OCI-LY7 (cell line): Measurements from ENCODE around the gene MROH2A. TPM values are rescaled to one million over a fixed set of nuclear protein-coding genes. Genes with fewer than 3 reads are reported as not detected.

Source experiments
- BruUV-seq: library from RNA; stranded (reverse); fragments of 400-500 nt; replicated peaks from 2 replicates; lab custom pipeline; 2021; lab: Mats Ljungman, UMichigan
- CTCF ChIA-PET: fragments of 300-600 bp; sonication (Branson Sonifier 250); formaldehyde crosslinking; loops from one replicate; lab custom pipeline; 2022; ENCODE audit warnings: antibody characterized with exemption; ENCODE audit not compliant: unreplicated experiment; lab: Charles Lee
- POLR2A ChIA-PET: fragments of 300-600 bp; sonication (Branson Sonifier 250); formaldehyde crosslinking; loops from one replicate; lab custom pipeline; 2022; ENCODE audit warnings: antibody characterized with exemption; lab: Charles Lee
- DNase-seq: peaks from one replicate; pipeline ENCODE4 v3.0.0-alpha.2; 2015; ENCODE audit warnings: low spot score
- H2AFZ ChIP-seq: fragments of 200-600 bp; sonication (generic), shearing (Covaris generic); 2 replicates; pipeline ENCODE4 v1.6.1; 2014; ENCODE audit warnings: mild to moderate bottlenecking, antibody characterized with exemption, low read length, moderate library complexity
- H3K27ac ChIP-seq: fragments of 200-600 bp; sonication (generic); 2 replicates; pipeline ENCODE4 v1.5.1; 2014; ENCODE audit warnings: mixed run types, low read depth, mild to moderate bottlenecking, moderate library complexity, low read length, inconsistent platforms; ENCODE audit not compliant: poor library complexity, severe bottlenecking
- H3K36me3 ChIP-seq: fragments of 200-600 bp; sonication (generic); 2 replicates; pipeline ENCODE4 v1.6.1; 2014; ENCODE audit warnings: mild to moderate bottlenecking, antibody characterized with exemption, low read length, moderate library complexity, mixed read lengths; ENCODE audit not compliant: insufficient read depth
- H3K4me1 ChIP-seq: fragments of 200-600 bp; sonication (generic); 2 replicates; pipeline ENCODE4 v1.5.1; 2014; ENCODE audit warnings: mild to moderate bottlenecking, low read length; ENCODE audit not compliant: insufficient read depth, poor library complexity, severe bottlenecking
- H3K4me2 ChIP-seq: fragments of 200-600 bp; sonication (generic); 2 replicates; pipeline ENCODE4 v1.6.1; 2014; ENCODE audit warnings: mild to moderate bottlenecking, low read length
- H3K4me3 ChIP-seq: fragments of 200-600 bp; sonication (generic); 2 replicates; pipeline ENCODE4 v1.5.1; 2014; ENCODE audit warnings: mild to moderate bottlenecking, low read depth, low read length; ENCODE audit not compliant: poor library complexity, severe bottlenecking
- H3K79me2 ChIP-seq: fragments of 200-600 bp; sonication (generic); 2 replicates; pipeline ENCODE4 v1.6.1; 2016; ENCODE audit warnings: low read depth, mild to moderate bottlenecking, low read length, moderate library complexity, mixed read lengths; ENCODE audit not compliant: insufficient read depth
- H3K9me2 ChIP-seq: fragments of 200-600 bp; sonication (generic); 2 replicates; pipeline ENCODE4 v1.6.1; 2016; ENCODE audit warnings: mild to moderate bottlenecking, low read length, mixed read lengths; ENCODE audit not compliant: insufficient read depth
- H3K9me3 ChIP-seq: fragments of 200-600 bp; sonication (generic); 2 replicates; pipeline ENCODE4 v1.6.1; 2014; ENCODE audit warnings: mild to moderate bottlenecking, mixed run types, low read length, mixed read lengths
- H4K20me1 ChIP-seq: fragments of 200-600 bp; sonication (generic); 2 replicates; pipeline ENCODE4 v1.6.1; 2014; ENCODE audit warnings: mild to moderate bottlenecking, antibody characterized with exemption, low read length, moderate library complexity, mixed read lengths; ENCODE audit not compliant: insufficient read depth
- CTCF ChIP-seq: fragments of 200-600 bp; sonication (generic); conservative IDR thresholded peaks from 2 replicates; pipeline ENCODE4 v1.5.1; 2014; ENCODE audit warnings: mild to moderate bottlenecking, antibody characterized with exemption, low read length, moderate library complexity, mixed read lengths
- EZH2phosphoT487 ChIP-seq: fragments of 200-600 bp; sonication (generic); IDR thresholded peaks from 2 replicates; pipeline ENCODE4 v1.6.1; 2018; ENCODE audit warnings: low read depth, borderline replicate concordance, mild to moderate bottlenecking, mixed run types, antibody characterized with exemption, low read length, moderate library complexity, mixed read lengths
- intact Hi-C: fragments of 100-400 bp; cut with micrococcal nuclease; formaldehyde crosslinking; loops from one replicate; pipeline ENCODE4 v1.10.0; 2022; ENCODE audit not compliant: unreplicated experiment
- total RNA-seq, 2 experiments: library from RNA; depleted of rRNA in 1 of 2; stranded (reverse); fragments of >200 nt in 1 of 2; shearing (Covaris generic) in 1 of 2; gene quantifications; 2 replicates each; pipeline ENCODE4 v1.2.3, GENCODE V29; 2014 to 2022

MROH2A gene
- total RNA-seq, 2 experiments from 2014 or later = not detected

DNA sequence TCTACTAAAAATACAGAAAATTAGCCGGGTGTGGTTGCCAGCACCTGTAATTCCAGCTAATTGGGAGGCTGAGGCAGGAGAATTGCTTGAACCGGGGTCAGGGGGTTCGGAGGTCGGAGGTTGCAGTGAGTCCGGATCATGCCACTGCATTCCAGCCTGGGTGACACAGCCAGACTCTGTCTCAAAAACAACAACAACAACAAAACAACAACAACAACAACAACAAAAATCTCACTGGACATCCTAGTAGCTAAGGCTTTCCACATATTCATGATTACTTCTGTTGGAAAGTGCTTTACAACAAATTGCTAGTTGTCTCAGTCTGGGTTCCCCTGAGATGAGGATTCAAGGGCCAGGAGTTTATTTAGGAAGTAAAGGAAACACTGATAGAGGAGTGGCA lies 4.3 kb upstream of the MROH2A start:
- DNase-seq = no peak
- no peaks in the 10 kb centered on the region for H3K36me3 ChIP-seq
- intact Hi-C loops = no loop called here
- BruUV-seq = no TSS peak
- H2AFZ ChIP-seq = no peak overlapping the region
- H3K9me2 ChIP-seq = no peaks in the 10 kb centered on the region
- TF ChIP-seq EZH2phosphoT487 (no peak), CTCF (no peak)
- H3K4me3 ChIP-seq = no peak overlapping the region
- H3K9me3 ChIP-seq = no peaks in the 10 kb centered on the region
- H3K79me2 ChIP-seq = no peaks in the 10 kb centered on the region
- no peaks in the 10 kb centered on the region for H3K4me1 ChIP-seq
- H4K20me1 ChIP-seq = no peaks in the 10 kb centered on the region
- POLR2A ChIA-PET = no interaction called here
- no peak overlapping the region for H3K27ac ChIP-seq
- H3K4me2 ChIP-seq = no peak overlapping the region
- CTCF ChIA-PET = no interaction called here

DNA sequence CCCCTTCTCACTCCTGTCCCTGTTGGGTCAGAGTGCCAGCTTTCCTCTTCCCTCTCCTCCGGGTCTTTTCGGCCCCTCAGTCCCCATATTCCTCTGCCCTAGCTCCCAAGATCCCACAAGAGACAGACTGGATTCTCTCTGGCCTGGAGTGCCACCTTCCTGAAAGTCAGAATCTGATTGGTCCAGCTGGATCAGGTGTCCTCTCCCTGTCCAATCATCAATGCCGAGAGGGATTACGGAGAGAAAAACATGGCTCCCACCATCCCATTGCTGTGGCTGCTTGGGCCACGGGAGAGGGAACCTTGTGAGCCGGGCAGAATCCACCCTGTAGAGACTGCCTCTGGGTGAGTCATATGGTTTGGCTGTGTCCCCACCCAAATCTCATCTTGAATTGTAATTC lies 2.7 kb upstream of the MROH2A start:
- DNase-seq = no peak
- intact Hi-C loops = no loop called here
- BruUV-seq = no TSS peak
- Histone ChIP-seq H3K79me2 (no peaks in the 10 kb centered on the region), H4K20me1 (no peaks in the 10 kb centered on the region), H3K9me2 (no peaks in the 10 kb centered on the region), H3K9me3 (no peaks in the 10 kb centered on the region), H3K27ac (no peak overlapping the region), H3K4me2 (no peak overlapping the region), H2AFZ (no peak overlapping the region), H3K36me3 (no peaks in the 10 kb centered on the region), H3K4me3 (no peak overlapping the region), H3K4me1 (no peaks in the 10 kb centered on the region)
- POLR2A ChIA-PET = interaction anchor here (0.6 kb wide), 1 partner anchor 858 kb away, joined by 3 read pairs; no protein-coding TSS in a partner anchor
- CTCF ChIA-PET = no interaction called here
- no peak for TF ChIP-seq CTCF

DNA sequence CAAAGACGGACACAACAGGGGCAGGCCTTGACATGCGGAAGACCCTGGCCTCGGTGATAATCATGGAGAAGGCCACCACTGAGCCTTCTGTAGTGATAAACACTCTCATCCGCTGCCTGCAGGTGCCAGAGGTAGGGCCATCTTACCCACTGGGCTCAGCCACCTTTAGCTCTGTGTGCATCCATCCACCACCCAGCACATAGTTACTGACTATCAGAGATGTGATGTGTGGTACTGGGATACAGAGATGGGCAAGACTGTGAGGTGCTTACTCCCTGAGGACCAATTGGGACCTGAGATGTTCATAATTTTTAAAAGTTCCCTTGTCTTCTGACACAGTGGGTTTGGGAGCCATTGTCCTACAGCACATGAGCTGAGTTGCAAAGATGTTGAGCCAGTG lies 1.6 kb downstream of the MROH2A start:
- intact Hi-C loops = no loop called here
- Histone ChIP-seq H3K4me3 (no peak overlapping the region), H4K20me1 (no peaks in the 10 kb centered on the region), H3K9me3 (no peaks in the 10 kb centered on the region), H3K4me1 (no peaks in the 10 kb centered on the region), H3K36me3 (no peaks in the 10 kb centered on the region), H3K27ac (no peak overlapping the region), H3K4me2 (no peak overlapping the region), H2AFZ (no peak overlapping the region), H3K79me2 (no peaks in the 10 kb centered on the region), H3K9me2 (no peaks in the 10 kb centered on the region)
- no TSS peak for BruUV-seq
- ChIA-PET CTCF (no interaction called here), POLR2A (interaction anchor here (1.0 kb wide), 1 partner anchor 125 kb away, joined by 4 read pairs; no protein-coding TSS in a partner anchor)
- TF ChIP-seq EZH2phosphoT487 (no peak), CTCF (no peak)
- DNase-seq = no peak
